ENCODE data around the gene EFL1.

Gene EFL1

DNA sequence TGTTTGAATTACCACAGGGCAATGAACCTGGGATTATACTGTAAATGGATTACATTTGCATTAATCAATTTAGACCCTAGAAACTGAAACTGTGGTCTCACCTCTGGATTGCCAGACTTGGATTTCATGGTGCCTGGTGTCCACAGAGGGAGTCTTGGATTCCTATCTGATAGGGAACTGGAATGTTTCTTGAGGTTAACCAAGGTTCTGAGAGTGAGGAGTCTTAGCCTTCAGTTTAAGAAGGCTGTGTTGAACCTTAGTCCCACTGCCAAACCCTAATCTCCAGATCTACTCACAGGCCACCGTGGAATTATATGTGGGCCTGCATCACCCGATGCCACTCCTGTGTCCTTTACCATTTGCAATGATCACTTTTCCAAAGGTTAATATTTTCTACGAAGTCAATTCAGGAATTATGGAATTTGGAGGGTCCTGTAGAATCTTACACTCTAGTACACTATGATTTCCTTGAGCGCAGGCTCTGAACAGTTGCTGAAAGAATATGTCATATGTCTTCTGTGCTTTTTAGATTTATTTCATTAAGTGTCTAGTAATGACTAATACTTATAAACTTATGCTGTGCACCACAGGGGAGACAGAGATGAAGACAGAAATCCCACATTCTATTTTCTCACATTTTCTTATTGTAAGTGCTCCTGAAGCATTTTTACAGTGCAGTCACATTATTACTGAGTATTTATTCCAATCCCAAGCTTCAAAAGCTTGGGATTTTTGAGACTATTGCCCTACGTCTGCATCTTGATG lies 87.9 kb downstream of the EFL1 start:
- Mint-ChIP-seq H3K4me3 (no peak overlapping the region), H3K27me3 (no peaks in the 10 kb centered on the region), H3K36me3 (ENCODE audit: low read depth) (peaks cover 13% of the 10 kb centered on the region), H3K4me1 (ENCODE audit: low read depth) (peaks cover 13% of the 10 kb centered on the region), H3K27ac (no peak overlapping the region), H3K9me3 (no peaks in the 10 kb centered on the region)
- no peak for DNase-seq

DNA sequence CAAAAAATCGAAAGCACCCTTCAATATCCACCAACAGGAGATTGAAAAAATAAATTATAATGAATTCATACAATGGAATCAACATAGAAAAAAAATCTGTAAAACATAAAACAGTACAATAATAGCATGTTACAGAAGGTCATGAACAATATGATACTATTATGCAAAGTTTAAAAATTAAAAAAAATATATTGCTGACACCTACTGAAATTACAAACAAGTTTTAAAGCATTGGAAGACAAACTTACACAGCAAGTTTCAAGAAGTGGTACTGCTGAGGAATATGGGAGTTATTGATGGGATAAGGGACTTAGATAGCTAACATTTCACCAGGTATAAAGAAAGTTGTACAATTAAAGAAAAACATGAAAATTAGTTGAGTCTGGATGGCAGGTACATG lies 89.4 kb downstream of the EFL1 start:
- H3K27ac Mint-ChIP-seq, result no peak overlapping the region
- peaks cover 21% of the 10 kb centered on the region for H3K36me3 Mint-ChIP-seq (ENCODE audit: low read depth)
- no peaks in the 10 kb centered on the region for H3K9me3 Mint-ChIP-seq
- H3K4me3 Mint-ChIP-seq, result no peak overlapping the region
- H3K4me1 Mint-ChIP-seq (ENCODE audit: low read depth), result peaks cover 17% of the 10 kb centered on the region
- no peak for DNase-seq
- H3K27me3 Mint-ChIP-seq, result no peaks in the 10 kb centered on the region

GRCh38 chr15:82172506-82172905 lies 90.0 kb downstream of the EFL1 start:
- Mint-ChIP-seq H3K36me3 (ENCODE audit: low read depth) (peaks cover 21% of the 10 kb centered on the region), H3K27me3 (no peaks in the 10 kb centered on the region), H3K4me3 (no peak overlapping the region), H3K9me3 (no peaks in the 10 kb centered on the region), H3K4me1 (ENCODE audit: low read depth) (peaks cover 12% of the 10 kb centered on the region), H3K27ac (no peak overlapping the region)
- no peak for DNase-seq

- no peak for DNase-seq
- peaks cover 19% of the 10 kb centered on the region for H3K4me1 Mint-ChIP-seq (ENCODE audit: low read depth)
- H3K9me3 Mint-ChIP-seq, result no peaks in the 10 kb centered on the region
- H3K27ac Mint-ChIP-seq, result no peak overlapping the region
- peaks cover 33% of the 10 kb centered on the region for H3K36me3 Mint-ChIP-seq (ENCODE audit: low read depth)
- H3K27me3 Mint-ChIP-seq, result no peaks in the 10 kb centered on the region
- H3K4me3 Mint-ChIP-seq, result no peak overlapping the region
Observed at GRCh38 chr15:82168757-82169156, 93.8 kb downstream of the EFL1 start.

GRCh38 chr15:82168296-82168695 lies 94.2 kb downstream of the EFL1 start:
- Mint-ChIP-seq H3K36me3 (ENCODE audit: low read depth) (peaks cover 38% of the 10 kb centered on the region), H3K27ac (no peak overlapping the region), H3K4me3 (no peak overlapping the region), H3K9me3 (no peaks in the 10 kb centered on the region), H3K27me3 (no peaks in the 10 kb centered on the region), H3K4me1 (ENCODE audit: low read depth) (peaks cover 19% of the 10 kb centered on the region)
- no peak for DNase-seq

DNA sequence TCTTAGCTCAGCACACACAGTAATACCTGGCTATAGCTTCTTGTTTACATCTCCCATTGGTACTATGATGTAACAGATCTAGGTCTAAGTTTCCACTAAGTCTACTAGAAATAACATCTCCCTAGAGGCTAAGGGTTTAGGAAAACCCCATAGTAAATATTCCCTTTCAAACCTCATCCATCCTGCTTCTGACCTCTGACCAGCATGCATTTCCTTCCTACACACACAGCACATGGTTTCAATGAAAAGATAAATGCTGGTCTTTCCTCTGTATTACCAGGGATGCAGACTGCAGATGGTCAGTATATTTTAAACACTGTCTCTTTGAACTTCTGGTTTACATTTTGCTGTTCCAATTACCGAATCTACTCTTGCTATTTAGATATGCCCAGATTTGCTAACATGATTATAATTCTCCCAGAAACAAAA lies 96.6 kb downstream of the EFL1 start:
- H3K36me3 Mint-ChIP-seq (ENCODE audit: low read depth), result peaks cover 55% of the 10 kb centered on the region
- H3K4me3 Mint-ChIP-seq, result no peak overlapping the region
- H3K9me3 Mint-ChIP-seq, result no peaks in the 10 kb centered on the region
- no peak for DNase-seq
- no peaks in the 10 kb centered on the region for H3K27me3 Mint-ChIP-seq
- peaks cover 19% of the 10 kb centered on the region for H3K4me1 Mint-ChIP-seq (ENCODE audit: low read depth)
- no peak overlapping the region for H3K27ac Mint-ChIP-seq

DNA sequence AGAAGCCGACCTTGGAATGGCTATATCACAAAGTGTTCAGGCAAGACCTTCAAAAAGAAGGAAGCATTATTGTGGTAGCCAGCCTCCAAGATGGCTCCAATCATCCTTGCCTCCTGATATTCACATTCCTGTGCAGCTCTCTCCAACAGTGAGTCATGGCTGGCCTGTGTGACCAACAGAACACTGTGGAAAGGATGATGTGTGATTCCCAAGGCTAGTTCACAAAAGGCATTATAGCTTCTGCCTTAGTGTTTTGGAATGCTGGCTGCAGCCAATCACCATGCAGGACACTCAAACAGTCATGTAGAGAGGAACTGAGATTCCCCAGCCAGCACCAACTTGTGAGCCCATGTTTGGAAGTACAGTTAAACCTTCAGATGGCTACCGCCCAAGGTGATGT lies 102.6 kb downstream of the EFL1 start:
- H3K9me3 Mint-ChIP-seq, result no peaks in the 10 kb centered on the region
- DNase-seq, result no peak
- H3K4me3 Mint-ChIP-seq, result no peak overlapping the region
- H3K4me1 Mint-ChIP-seq (ENCODE audit: low read depth), result no peaks in the 10 kb centered on the region
- H3K27me3 Mint-ChIP-seq, result no peaks in the 10 kb centered on the region
- H3K36me3 Mint-ChIP-seq (ENCODE audit: low read depth), result peaks cover 72% of the 10 kb centered on the region
- no peak overlapping the region for H3K27ac Mint-ChIP-seq

DNA sequence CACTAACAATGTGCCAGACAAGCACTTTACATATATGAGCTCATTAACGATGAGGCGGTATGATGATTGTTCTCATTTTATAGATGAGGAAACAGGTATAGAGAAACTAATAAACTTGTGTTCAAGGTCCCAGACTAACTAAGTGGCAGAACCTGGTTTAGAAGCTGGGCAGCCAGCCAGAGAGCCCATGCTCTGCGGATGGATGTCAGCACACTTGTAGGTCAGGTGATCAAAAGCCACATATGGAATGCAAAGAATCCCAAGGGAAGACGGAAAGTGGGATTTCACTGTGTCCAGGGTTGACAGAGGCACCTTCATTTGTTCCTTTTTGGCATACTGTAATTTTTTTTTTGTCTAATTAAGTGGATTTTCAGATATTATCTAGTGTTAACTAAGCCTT lies 103.7 kb downstream of the EFL1 start:
- Mint-ChIP-seq H3K27ac (no peak overlapping the region), H3K9me3 (no peaks in the 10 kb centered on the region), H3K36me3 (ENCODE audit: low read depth) (peaks cover 75% of the 10 kb centered on the region), H3K4me3 (no peak overlapping the region), H3K4me1 (ENCODE audit: low read depth) (no peaks in the 10 kb centered on the region), H3K27me3 (no peaks in the 10 kb centered on the region)
- no peak for DNase-seq

DNA sequence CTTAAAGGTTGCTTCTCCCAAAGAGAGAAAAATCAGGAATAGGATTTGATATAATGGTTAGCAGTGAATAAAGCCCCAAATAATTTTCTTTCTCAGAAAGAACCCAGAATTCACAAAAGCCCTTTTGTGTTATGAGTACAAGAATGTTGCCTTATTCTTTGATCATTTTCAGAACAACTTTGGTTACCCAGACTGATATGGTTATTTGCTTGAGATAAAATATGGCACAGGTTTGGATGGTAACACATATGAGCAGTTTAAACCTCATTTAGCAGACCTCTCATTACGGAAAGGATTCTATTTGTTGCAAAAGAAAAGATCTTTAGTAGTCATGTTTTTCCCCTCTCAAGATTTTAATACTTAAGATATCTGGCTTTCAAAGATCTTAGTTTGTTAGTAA lies 111.9 kb downstream of the EFL1 start:
- DNase-seq, result no peak
- Mint-ChIP-seq H3K27ac (no peak overlapping the region), H3K27me3 (no peaks in the 10 kb centered on the region), H3K36me3 (ENCODE audit: low read depth) (peaks cover 73% of the 10 kb centered on the region), H3K4me3 (no peak overlapping the region), H3K4me1 (ENCODE audit: low read depth) (no peaks in the 10 kb centered on the region), H3K9me3 (no peaks in the 10 kb centered on the region)

DNA sequence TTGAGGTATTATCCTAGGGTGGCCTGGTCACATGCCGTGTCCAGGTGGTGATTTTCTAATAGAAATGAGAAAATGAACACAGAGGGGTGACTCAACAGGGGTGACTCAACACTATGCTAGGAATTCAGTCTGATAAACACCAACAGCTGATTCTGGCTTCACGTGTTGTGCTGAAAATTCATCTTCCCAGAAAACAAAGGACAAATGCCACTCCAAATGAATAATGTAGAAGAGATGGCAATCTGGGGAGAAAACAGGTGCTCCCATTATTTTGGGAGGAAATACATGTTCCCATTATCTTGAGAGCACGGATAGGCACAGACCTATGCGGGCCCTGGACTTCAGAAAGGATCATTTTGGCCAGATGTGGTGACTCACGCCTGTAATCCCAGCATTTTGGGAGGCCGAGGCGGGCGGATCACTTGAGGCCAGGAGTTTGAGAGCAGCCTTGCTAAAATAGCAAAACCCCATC lies 115.5 kb downstream of the EFL1 start:
- DNase-seq, result no peak
- Mint-ChIP-seq H3K9me3 (no peaks in the 10 kb centered on the region), H3K4me1 (ENCODE audit: low read depth) (no peaks in the 10 kb centered on the region), H3K27me3 (no peaks in the 10 kb centered on the region), H3K36me3 (ENCODE audit: low read depth) (peaks cover 64% of the 10 kb centered on the region), H3K27ac (no peak overlapping the region), H3K4me3 (no peak overlapping the region)

DNA sequence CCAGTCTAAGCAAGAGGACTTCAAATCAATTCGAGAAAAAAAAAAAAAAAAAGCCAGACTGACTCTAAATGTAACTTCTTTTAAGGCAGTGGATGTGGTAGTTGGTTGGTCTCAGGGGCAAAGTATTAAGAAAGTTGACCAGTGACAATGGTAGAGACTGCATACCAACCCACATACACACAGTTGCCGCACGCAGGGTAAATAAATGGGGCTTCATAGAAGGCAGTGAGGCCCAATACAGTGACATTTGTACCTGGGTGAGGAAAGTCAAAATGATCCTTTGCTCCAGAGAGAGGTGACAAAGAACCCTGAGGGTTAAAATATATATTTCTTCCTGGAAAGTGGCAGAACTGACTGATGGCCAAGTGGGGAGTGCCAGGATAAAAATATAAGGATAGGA lies 116.0 kb downstream of the EFL1 start:
- H3K36me3 Mint-ChIP-seq (ENCODE audit: low read depth), result peaks cover 64% of the 10 kb centered on the region
- H3K4me3 Mint-ChIP-seq, result no peak overlapping the region
- no peaks in the 10 kb centered on the region for H3K9me3 Mint-ChIP-seq
- H3K27ac Mint-ChIP-seq, result no peak overlapping the region
- no peak for DNase-seq
- H3K4me1 Mint-ChIP-seq (ENCODE audit: low read depth), result no peaks in the 10 kb centered on the region
- H3K27me3 Mint-ChIP-seq, result no peaks in the 10 kb centered on the region

DNA sequence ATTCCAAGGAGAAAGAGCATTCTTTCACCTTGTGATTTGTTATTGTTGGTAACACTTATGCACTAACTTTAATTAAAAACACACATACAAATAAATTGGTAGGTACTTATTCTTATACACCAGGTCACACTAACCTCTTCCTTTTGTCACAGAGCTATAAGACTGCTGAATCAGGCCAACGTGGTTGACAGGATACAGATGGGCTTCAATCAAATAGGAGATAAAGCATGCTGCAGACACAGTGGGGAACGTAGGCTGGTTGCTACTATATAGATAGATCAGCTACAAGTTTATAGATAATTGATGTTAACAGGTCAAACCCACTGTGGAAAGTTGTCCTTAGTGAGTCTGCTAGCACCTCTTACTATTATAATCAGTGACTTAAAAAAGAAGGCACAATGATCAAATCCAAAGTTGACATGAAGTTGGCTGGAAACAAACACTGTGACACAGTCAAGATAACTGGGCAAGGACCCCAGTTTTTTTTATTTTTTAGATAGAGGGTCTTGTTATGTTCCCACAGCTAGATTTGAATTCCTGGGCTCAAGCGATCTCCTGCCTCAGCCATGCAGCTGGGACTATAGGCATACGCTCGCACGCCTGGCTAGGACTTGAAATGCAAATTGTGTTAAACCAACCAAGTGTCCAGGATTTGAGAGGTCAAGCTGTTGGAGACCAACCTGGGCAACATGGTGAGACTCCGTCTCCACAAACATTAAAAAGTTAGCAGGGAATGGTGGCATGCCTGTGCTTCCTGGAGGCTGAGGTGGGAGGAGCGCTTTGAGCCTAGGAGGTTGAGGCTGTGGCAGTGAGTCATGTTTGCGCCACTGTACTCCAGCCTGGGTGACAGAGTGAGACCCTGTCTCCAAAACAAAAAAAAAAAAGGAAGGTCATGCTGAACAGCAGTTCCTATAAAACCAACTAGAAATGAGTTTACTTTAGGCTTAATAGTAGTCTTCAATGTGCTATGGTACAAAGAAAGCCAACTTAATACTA lies 118.8 kb downstream of the EFL1 start:
- Mint-ChIP-seq H3K4me1 (ENCODE audit: low read depth) (peaks cover 13% of the 10 kb centered on the region), H3K27me3 (no peaks in the 10 kb centered on the region), H3K4me3 (no peak overlapping the region), H3K27ac (no peak overlapping the region), H3K9me3 (no peaks in the 10 kb centered on the region), H3K36me3 (ENCODE audit: low read depth) (peaks cover 42% of the 10 kb centered on the region)
- no peak for DNase-seq

DNA sequence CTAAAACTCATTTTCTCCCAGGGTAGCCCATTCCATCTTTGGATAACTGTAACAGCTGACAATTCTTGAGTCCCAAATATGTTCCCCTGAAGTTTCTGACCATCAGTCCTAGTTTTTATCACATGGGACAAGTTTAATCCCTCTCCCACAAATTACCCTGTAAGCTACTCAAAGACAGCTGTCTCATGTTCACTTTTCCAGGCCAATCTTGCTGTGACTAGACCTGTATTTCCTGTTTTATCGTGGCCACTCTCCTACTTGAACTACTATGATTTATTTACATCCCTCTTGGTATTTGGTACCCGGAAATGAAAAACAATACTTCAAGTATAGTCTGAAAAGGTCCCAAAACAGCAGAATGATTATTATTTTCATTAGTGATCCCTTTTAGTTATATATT lies 121.6 kb downstream of the EFL1 start:
- Mint-ChIP-seq H3K4me3 (no peak overlapping the region), H3K27ac (peak overlapping the region; percentile 28), H3K27me3 (no peaks in the 10 kb centered on the region), H3K4me1 (ENCODE audit: low read depth) (peaks cover 13% of the 10 kb centered on the region), H3K9me3 (no peaks in the 10 kb centered on the region), H3K36me3 (ENCODE audit: low read depth) (peaks cover 49% of the 10 kb centered on the region)
- DNase-seq, result no peak

DNA sequence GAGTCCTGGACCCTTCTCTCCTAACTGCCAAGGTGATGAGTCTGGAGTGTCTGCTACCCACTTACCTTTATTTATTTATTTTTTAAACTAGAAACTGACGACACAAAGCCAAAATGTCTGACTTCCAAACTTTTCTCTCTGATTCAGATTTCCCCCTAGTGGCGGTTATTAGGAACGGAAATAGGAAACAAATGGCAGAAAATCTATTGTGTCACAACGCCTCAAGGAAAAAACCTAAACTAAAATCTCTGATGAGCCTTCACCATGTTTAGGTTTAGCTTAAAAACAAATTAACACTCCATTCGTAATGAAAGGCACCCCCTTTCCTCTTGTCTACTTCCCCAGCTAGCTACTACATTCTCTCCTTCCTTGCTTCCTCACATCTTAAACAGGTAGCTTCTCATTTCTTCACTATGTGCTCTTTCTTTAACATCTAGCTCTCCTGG lies 122.7 kb downstream of the EFL1 start:
- no peak for DNase-seq
- Mint-ChIP-seq H3K36me3 (ENCODE audit: low read depth) (peaks cover 57% of the 10 kb centered on the region), H3K4me1 (ENCODE audit: low read depth) (peaks cover 13% of the 10 kb centered on the region), H3K9me3 (no peaks in the 10 kb centered on the region), H3K27ac (no peak overlapping the region), H3K4me3 (no peak overlapping the region), H3K27me3 (no peaks in the 10 kb centered on the region)

DNA sequence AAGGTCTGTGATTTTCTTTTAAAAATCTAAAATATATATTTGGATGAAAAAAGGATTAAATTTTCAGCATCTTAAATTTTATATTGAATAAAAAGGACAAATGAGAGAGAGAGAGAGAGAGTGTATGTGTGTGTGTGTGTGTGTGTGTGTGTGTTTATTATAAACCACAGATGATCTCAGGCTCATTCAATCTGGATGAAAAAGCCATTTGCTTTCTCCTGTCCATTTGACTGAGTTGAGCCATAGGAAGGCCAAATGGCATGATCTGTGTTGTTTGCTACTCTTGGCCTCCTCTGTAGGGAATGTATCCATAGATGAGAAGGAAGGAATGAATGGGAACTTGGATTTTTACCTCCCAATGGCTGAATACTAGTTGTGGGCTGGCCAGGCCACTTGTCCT lies 124.2 kb downstream of the EFL1 start:
- no peak overlapping the region for H3K4me3 Mint-ChIP-seq
- H3K36me3 Mint-ChIP-seq (ENCODE audit: low read depth), result peaks cover 63% of the 10 kb centered on the region
- H3K4me1 Mint-ChIP-seq (ENCODE audit: low read depth), result peaks cover 13% of the 10 kb centered on the region
- no peak for DNase-seq
- no peaks in the 10 kb centered on the region for H3K9me3 Mint-ChIP-seq
- no peaks in the 10 kb centered on the region for H3K27me3 Mint-ChIP-seq
- no peak overlapping the region for H3K27ac Mint-ChIP-seq

All from activated T-cell treated with anti-CD3 and anti-CD28 coated beads, Interleukin-2, amount 50 U/mL, for 24 hours (primary cell).